GM23338 (cell line): ENCODE measurements around the gene KNOP1. TPM values are rescaled to one million over a fixed set of nuclear protein-coding genes. Genes with fewer than 3 reads are reported as not detected.

Experiments
- ATAC-seq: fragments of 200-7000 bp; cut with Tn5 transposase; 3 replicates; pipeline ENCODE4 v1.9.1; 2020
- DNase-seq: peaks from one replicate; pipeline ENCODE4 v3.0.0-alpha.2; 2015; ENCODE audit warnings: low spot score
- H2AFZ ChIP-seq: fragments of 200-600 bp; sonication (generic); 2 replicates; pipeline ENCODE4 v1.8.0; 2016; ENCODE audit warnings: antibody characterized with exemption, mild to moderate bottlenecking, moderate library complexity
- H3F3A ChIP-seq: fragments of 200-600 bp; sonication (generic); replicated peaks from 2 replicates; pipeline ENCODE4 v1.8.0; 2017; ENCODE audit warnings: antibody characterized with exemption, mixed run types, low read depth
- H3K27ac ChIP-seq: fragments of 200-600 bp; sonication (generic); 2 replicates; pipeline ENCODE4 v1.6.1; 2016; ENCODE audit warnings: low read depth
- H3K27me3 ChIP-seq: fragments of 200-600 bp; sonication (generic); 2 replicates; pipeline ENCODE4 v1.8.0; 2016; ENCODE audit warnings: mild to moderate bottlenecking, mixed run types, moderate library complexity; ENCODE audit not compliant: insufficient read depth
- H3K36me3 ChIP-seq: fragments of 200-600 bp; sonication (generic); 2 replicates; pipeline ENCODE4 v1.8.0; 2016; ENCODE audit warnings: mild to moderate bottlenecking; ENCODE audit not compliant: insufficient read depth
- H3K4me1 ChIP-seq: fragments of 200-600 bp; sonication (generic); 2 replicates; pipeline ENCODE4 v1.8.0; 2016; ENCODE audit warnings: mild to moderate bottlenecking, moderate library complexity; ENCODE audit not compliant: insufficient read depth
- H3K4me2 ChIP-seq: fragments of 200-600 bp; sonication (generic); 2 replicates; pipeline ENCODE4 v1.7.1; 2017; ENCODE audit warnings: mixed run types
- H3K4me3 ChIP-seq: fragments of 200-600 bp; sonication (generic); 2 replicates; pipeline ENCODE4 v1.6.1; 2016; ENCODE audit warnings: mixed run types
- H3K79me2 ChIP-seq: fragments of 200-600 bp; sonication (generic); replicated peaks from 2 replicates; pipeline ENCODE4 v1.8.0; 2017; ENCODE audit warnings: mild to moderate bottlenecking; ENCODE audit not compliant: insufficient read depth
- H3K9me2 ChIP-seq: fragments of 200-600 bp; sonication (generic); 2 replicates; pipeline ENCODE4 v1.8.0; 2017; ENCODE audit not compliant: insufficient read depth
- H4K20me1 ChIP-seq: fragments of 200-600 bp; sonication (generic); replicated peaks from 2 replicates; pipeline ENCODE4 v1.8.0; 2017; ENCODE audit warnings: mild to moderate bottlenecking; ENCODE audit not compliant: insufficient read depth
- H3K27ac Mint-ChIP-seq: 2 replicates; pipeline ENCODE4 v1.8.0; 2020; ENCODE audit warnings: inconsistent platforms, mild to moderate bottlenecking, moderate library complexity, mixed read lengths
- H3K27me3 Mint-ChIP-seq: 3 replicates; pipeline ENCODE4 v1.8.0; 2022; ENCODE audit warnings: low read depth, mild to moderate bottlenecking, moderate library complexity, mixed read lengths, inconsistent platforms; ENCODE audit not compliant: insufficient read depth, poor library complexity
- H3K36me3 Mint-ChIP-seq: 3 replicates; pipeline ENCODE4 v1.8.0; 2021; ENCODE audit warnings: low read depth, mild to moderate bottlenecking, inconsistent platforms, moderate library complexity, mixed read lengths
- H3K4me1 Mint-ChIP-seq: 3 replicates; pipeline ENCODE4 v1.8.0; 2020; ENCODE audit warnings: mild to moderate bottlenecking, inconsistent platforms, mixed read lengths
- H3K4me3 Mint-ChIP-seq: 3 replicates; pipeline ENCODE4 v1.8.0; 2021; ENCODE audit warnings: moderate library complexity, mild to moderate bottlenecking, inconsistent platforms, mixed read lengths
- H3K9me3 Mint-ChIP-seq: 3 replicates; pipeline ENCODE4 v1.8.0; 2020; ENCODE audit warnings: moderate library complexity, mild to moderate bottlenecking, inconsistent platforms, mixed read lengths
- CREB1 ChIP-seq: fragments of 250-450 bp; sonication (Bioruptor Pico); IDR thresholded peaks from 2 replicates; pipeline ENCODE4 v1.5.0; 2020; ENCODE audit warnings: low read depth, mild to moderate bottlenecking, moderate library complexity
- CTCF ChIP-seq, 2 experiments: fragments of 200-600 bp in 1 of 2; sonication (generic) in 1 of 2; conservative IDR thresholded peaks; 2 replicates each; pipeline versions ENCODE4 v1.5.1 to v1.6.1; 2016 to 2017; ENCODE audit warnings: antibody characterized with exemption in 2 of 2, low read depth in 2 of 2, mild to moderate bottlenecking in 2 of 2, moderate library complexity in 1 of 2
- EZH2phosphoT487 ChIP-seq: fragments of 200-600 bp; sonication (generic); IDR thresholded peaks from one replicate; pipeline ENCODE4 v1.8.1; 2018; ENCODE audit warnings: antibody characterized with exemption; ENCODE audit not compliant: unreplicated experiment
- NANOG ChIP-seq: IDR thresholded peaks from 2 replicates; pipeline ENCODE4 v1.6.1; 2016; ENCODE audit warnings: antibody characterized with exemption, borderline replicate concordance
- STAT1 ChIP-seq: IDR thresholded peaks from one replicate; pipeline ENCODE4 v1.6.1; 2016; ENCODE audit warnings: antibody characterized with exemption; ENCODE audit not compliant: unreplicated experiment
- ZNF114 ChIP-seq: fragments of 250-450 bp; sonication (Bioruptor Pico); IDR thresholded peaks from 2 replicates; pipeline ENCODE4 v1.5.0; 2020; ENCODE audit warnings: mild to moderate bottlenecking, moderate library complexity
- ZNF331 ChIP-seq: fragments of 250-450 bp; sonication (Bioruptor Pico); IDR thresholded peaks from 2 replicates; pipeline ENCODE4 v1.5.0; 2020; ENCODE audit warnings: low read depth, mild to moderate bottlenecking, moderate library complexity
- polyA plus RNA-seq: library from polyadenylated mRNA; unstranded; fragments of >200 nt; fragmentation: Nextera tagmentation; extraction: Ambion mirVana; gene quantifications from 2 replicates; pipeline ENCODE4 v1.2.1, GENCODE V29; 2016
- total RNA-seq: library from RNA; depleted of rRNA; stranded (reverse); fragments of >200 nt; shearing (Covaris generic); gene quantifications from 2 replicates; pipeline ENCODE4 v1.2.3, GENCODE V29; 2014
- TF ChIP-seq, protein P1 (sequence below): fragments of 250-450 bp; sonication (Bioruptor Pico); IDR thresholded peaks from 2 replicates; pipeline ENCODE4 v1.5.0; 2020; ENCODE audit warnings: mild to moderate bottlenecking, moderate library complexity

Gene KNOP1
- total and polyA plus RNA-seq, 2 experiments from 2014 or later, result 57.7 to 190 TPM

DNA sequence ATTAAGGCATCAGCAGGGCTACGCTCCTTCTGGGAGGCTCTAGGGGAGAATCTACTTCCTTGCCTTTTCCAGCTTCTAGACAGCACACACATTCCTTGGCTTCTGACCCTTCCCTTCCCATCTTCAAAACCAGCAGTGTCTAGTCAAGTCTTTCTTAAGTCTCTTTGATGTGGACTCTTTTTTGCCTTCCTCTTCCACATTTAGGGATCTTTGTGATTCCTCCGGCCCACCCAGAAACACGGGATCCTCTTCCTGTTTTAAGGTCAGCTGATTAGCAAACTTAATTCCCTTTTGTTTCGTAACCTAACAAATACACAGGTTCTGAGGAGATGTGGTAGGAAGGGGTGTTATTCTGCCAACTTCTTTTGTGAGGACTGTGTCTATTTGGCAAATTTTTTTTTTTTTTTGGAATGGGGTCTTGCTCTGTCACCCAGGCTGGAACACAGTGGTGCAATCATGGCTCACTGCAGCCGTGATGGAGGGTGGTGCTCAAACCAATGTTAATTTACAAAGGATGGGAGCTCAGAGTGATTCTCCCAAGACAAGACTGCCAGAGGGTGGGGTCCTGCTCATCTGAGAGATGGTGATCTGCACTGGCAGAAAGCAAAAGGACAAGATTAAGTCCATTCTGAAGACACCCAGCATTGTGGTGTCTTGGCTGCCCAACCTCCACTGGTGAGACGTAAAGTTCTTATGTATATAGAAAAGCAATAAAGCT lies 14.7 kb downstream of the KNOP1 start:
- H3K4me3 ChIP-seq, result no peak overlapping the region
- H4K20me1 ChIP-seq, result peaks cover 47% of the 10 kb centered on the region
- no peak for DNase-seq
- H3K4me1 ChIP-seq, result peaks cover 5% of the 10 kb centered on the region; the same call in 1 of the 2 replicates
- H3K27ac ChIP-seq, result no peak overlapping the region
- H3K27me3 Mint-ChIP-seq, result peaks cover 7% of the 10 kb centered on the region
- H3K27ac Mint-ChIP-seq, result no peak overlapping the region
- peaks cover 55% of the 10 kb centered on the region for H3K36me3 ChIP-seq
- ATAC-seq, result no peak
- H3K79me2 ChIP-seq, result peaks cover 39% of the 10 kb centered on the region
- no peak overlapping the region for H3K4me2 ChIP-seq
- H3K4me3 Mint-ChIP-seq, result no peak overlapping the region
- TF ChIP-seq ZNF114 (CRISPR knock-in tag) (no peak), NANOG (no peak), CTCF (conservative IDR thresholded peaks at IDR 0.05; ENCODE audit: low read depth in 2 of 2) (no peak), STAT1 (no peak), CREB1 (CRISPR knock-in tag) (no peak), ZNF331 (CRISPR knock-in tag) (no peak), EZH2phosphoT487 (no peak)
- TF ChIP-seq, protein P1, sequence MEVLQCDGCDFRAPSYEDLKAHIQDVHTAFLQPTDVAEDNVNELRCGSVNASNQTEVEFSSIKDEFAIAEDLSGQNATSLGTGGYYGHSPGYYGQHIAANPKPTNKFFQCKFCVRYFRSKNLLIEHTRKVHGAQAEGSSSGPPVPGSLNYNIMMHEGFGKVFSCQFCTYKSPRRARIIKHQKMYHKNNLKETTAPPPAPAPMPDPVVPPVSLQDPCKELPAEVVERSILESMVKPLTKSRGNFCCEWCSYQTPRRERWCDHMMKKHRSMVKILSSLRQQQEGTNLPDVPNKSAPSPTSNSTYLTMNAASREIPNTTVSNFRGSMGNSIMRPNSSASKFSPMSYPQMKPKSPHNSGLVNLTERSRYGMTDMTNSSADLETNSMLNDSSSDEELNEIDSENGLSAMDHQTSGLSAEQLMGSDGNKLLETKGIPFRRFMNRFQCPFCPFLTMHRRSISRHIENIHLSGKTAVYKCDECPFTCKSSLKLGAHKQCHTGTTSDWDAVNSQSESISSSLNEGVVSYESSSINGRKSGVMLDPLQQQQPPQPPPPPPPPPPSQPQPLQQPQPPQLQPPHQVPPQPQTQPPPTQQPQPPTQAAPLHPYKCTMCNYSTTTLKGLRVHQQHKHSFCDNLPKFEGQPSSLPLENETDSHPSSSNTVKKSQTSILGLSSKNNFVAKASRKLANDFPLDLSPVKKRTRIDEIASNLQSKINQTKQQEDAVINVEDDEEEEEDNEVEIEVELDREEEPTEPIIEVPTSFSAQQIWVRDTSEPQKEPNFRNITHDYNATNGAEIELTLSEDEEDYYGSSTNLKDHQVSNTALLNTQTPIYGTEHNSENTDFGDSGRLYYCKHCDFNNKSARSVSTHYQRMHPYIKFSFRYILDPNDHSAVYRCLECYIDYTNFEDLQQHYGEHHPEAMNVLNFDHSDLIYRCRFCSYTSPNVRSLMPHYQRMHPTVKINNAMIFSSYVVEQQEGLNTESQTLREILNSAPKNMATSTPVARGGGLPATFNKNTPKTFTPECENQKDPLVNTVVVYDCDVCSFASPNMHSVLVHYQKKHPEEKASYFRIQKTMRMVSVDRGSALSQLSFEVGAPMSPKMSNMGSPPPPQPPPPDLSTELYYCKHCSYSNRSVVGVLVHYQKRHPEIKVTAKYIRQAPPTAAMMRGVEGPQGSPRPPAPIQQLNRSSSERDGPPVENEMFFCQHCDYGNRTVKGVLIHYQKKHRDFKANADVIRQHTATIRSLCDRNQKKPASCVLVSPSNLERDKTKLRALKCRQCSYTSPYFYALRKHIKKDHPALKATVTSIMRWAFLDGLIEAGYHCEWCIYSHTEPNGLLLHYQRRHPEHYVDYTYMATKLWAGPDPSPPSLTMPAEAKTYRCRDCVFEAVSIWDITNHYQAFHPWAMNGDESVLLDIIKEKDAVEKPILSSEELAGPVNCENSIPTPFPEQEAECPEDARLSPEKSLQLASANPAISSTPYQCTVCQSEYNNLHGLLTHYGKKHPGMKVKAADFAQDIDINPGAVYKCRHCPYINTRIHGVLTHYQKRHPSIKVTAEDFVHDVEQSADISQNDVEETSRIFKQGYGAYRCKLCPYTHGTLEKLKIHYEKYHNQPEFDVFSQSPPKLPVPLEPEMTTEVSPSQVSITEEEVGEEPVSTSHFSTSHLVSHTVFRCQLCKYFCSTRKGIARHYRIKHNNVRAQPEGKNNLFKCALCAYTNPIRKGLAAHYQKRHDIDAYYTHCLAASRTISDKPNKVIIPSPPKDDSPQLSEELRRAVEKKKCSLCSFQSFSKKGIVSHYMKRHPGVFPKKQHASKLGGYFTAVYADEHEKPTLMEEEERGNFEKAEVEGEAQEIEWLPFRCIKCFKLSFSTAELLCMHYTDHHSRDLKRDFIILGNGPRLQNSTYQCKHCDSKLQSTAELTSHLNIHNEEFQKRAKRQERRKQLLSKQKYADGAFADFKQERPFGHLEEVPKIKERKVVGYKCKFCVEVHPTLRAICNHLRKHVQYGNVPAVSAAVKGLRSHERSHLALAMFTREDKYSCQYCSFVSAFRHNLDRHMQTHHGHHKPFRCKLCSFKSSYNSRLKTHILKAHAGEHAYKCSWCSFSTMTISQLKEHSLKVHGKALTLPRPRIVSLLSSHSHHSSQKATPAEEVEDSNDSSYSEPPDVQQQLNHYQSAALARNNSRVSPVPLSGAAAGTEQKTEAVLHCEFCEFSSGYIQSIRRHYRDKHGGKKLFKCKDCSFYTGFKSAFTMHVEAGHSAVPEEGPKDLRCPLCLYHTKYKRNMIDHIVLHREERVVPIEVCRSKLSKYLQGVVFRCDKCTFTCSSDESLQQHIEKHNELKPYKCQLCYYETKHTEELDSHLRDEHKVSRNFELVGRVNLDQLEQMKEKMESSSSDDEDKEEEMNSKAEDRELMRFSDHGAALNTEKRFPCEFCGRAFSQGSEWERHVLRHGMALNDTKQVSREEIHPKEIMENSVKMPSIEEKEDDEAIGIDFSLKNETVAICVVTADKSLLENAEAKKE (CRISPR knock-in tag), result no peak
- no peaks in the 10 kb centered on the region for H3K27me3 ChIP-seq
- peaks cover 9% of the 10 kb centered on the region; the same call in 2 of the 3 replicates for H3K4me1 Mint-ChIP-seq
- no peak overlapping the region for H2AFZ ChIP-seq
- no peaks in the 10 kb centered on the region for H3K9me2 ChIP-seq
- H3F3A ChIP-seq, result 0 out of 2 replicates have a peak, but pooled peaks cover 10% of the 10 kb centered on the region
- peaks cover 99% of the 10 kb centered on the region for H3K36me3 Mint-ChIP-seq
- H3K9me3 Mint-ChIP-seq, result peaks cover 11% of the 10 kb centered on the region; the same call in 2 of the 3 replicates
